Sigmoid colon (tissue), 4 donors: Measurements from ENCODE around the gene PTPRO.

Experiments
- EP300 ChIP-seq, 4 donors: sonication (generic); formaldehyde crosslinking; IDR thresholded peaks; one replicate each; pipeline ENCODE4 v1.6.1; 2017; ENCODE audit warnings: antibody characterized with exemption in 4 of 4
- POLR2A ChIP-seq, 2 donors: fragments of 450-650 bp; IDR thresholded peaks; one replicate each; pipeline ENCODE4 v1.6.1; 2016; ENCODE audit warnings: antibody characterized with exemption in 2 of 2, mild to moderate bottlenecking in 2 of 2, moderate library complexity in 2 of 2
- POLR2AphosphoS5 ChIP-seq, 4 donors: sonication (generic); formaldehyde crosslinking; IDR thresholded peaks; one replicate each; pipeline ENCODE4 v1.6.1; 2017; ENCODE audit warnings: antibody characterized with exemption in 4 of 4
- TF ChIP-seq, protein P1 (sequence below), 4 experiments: fragments of 450-650 bp in 3 of 4; fragments of 200-600 bp in 1 of 4; IDR thresholded peaks; one replicate each; pipeline ENCODE4 v1.5.1; 2016 to 2019; ENCODE audit warnings: antibody characterized with exemption in 4 of 4, mild to moderate bottlenecking in 3 of 4, moderate library complexity in 2 of 4

DNA sequence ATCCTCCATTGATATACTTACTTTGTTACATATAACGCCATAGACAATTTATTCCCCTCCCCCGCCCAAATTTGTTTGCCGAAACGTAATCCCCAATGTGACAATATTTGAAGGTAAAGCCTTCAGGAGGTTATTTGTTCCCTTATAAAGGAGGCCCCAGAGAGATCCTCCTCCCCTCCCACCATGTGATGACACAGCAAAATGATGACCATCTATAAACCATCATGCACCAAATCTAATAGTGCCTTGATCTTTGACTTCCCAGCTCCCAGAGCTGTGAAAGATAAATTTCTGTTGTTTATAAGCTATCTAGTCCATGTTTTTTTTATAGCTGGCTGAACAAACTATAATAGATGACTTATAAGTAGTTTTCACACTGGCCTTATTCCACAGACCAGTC lies 122.2 kb downstream of the PTPRO start:
- TF ChIP-seq, protein P1, sequence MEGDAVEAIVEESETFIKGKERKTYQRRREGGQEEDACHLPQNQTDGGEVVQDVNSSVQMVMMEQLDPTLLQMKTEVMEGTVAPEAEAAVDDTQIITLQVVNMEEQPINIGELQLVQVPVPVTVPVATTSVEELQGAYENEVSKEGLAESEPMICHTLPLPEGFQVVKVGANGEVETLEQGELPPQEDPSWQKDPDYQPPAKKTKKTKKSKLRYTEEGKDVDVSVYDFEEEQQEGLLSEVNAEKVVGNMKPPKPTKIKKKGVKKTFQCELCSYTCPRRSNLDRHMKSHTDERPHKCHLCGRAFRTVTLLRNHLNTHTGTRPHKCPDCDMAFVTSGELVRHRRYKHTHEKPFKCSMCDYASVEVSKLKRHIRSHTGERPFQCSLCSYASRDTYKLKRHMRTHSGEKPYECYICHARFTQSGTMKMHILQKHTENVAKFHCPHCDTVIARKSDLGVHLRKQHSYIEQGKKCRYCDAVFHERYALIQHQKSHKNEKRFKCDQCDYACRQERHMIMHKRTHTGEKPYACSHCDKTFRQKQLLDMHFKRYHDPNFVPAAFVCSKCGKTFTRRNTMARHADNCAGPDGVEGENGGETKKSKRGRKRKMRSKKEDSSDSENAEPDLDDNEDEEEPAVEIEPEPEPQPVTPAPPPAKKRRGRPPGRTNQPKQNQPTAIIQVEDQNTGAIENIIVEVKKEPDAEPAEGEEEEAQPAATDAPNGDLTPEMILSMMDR (IDR thresholded peaks at IDR 0.05): no peak
- no peak for TF ChIP-seq EP300 (IDR thresholded peaks at IDR 0.05)
- no peak for TF ChIP-seq POLR2A (IDR thresholded peaks at IDR 0.05)
- TF ChIP-seq POLR2AphosphoS5 (IDR thresholded peaks at IDR 0.05): no peak
